NOMO-1 treated with dmso at 0.1 percent for 144 hours (cell line): ENCODE measurements around the gene ABTB2.

Source experiments
- DNase-seq: peaks from one replicate; lab custom pipeline; 2025; ENCODE audit not compliant: unreplicated experiment; lab: John Stamatoyannopoulos, UW

ABTB2 gene

GRCh38 chr11:34363363-34364084, 5.7 kb upstream of the ABTB2 start:
- no peak for DNase-seq

- DNase-seq = no peak
Measured at GRCh38 chr11:34360046-34360445, 2.2 kb upstream of the ABTB2 start.

GRCh38 chr11:34359548-34359891, 1.7 kb upstream of the ABTB2 start:
- DNase-seq = no peak

GRCh38 chr11:34358728-34359547, 1.1 kb upstream of the ABTB2 start:
- peak; percentile 71 for DNase-seq

GRCh38 chr11:34358258-34358727, 483 bp upstream of the ABTB2 start:
- DNase-seq = peak; percentile 62

- DNase-seq = no peak
Measured at GRCh38 chr11:34356913-34357700, 703 bp downstream of the ABTB2 start.

- DNase-seq = no peak
Measured at GRCh38 chr11:34356576-34356912, 1.3 kb downstream of the ABTB2 start.

- DNase-seq = no peak
Measured at GRCh38 chr11:34356130-34356529, 1.7 kb downstream of the ABTB2 start.

- no peak for DNase-seq
Measured at GRCh38 chr11:34355726-34356125, 2.1 kb downstream of the ABTB2 start.

- no peak for DNase-seq
Measured at GRCh38 chr11:34354782-34355181, 3.0 kb downstream of the ABTB2 start.

GRCh38 chr11:34353881-34354280, 3.9 kb downstream of the ABTB2 start:
- DNase-seq = no peak

- no peak for DNase-seq
Measured at GRCh38 chr11:34351687-34352469, 5.9 kb downstream of the ABTB2 start.

GRCh38 chr11:34351051-34351450, 6.8 kb downstream of the ABTB2 start:
- no peak for DNase-seq

GRCh38 chr11:34349882-34350281, 7.9 kb downstream of the ABTB2 start:
- no peak for DNase-seq

- DNase-seq = no peak
Measured at GRCh38 chr11:34348919-34349318, 8.9 kb downstream of the ABTB2 start.

GRCh38 chr11:34348096-34348495, 9.7 kb downstream of the ABTB2 start:
- DNase-seq = no peak

- no peak for DNase-seq
Measured at GRCh38 chr11:34346551-34346950, 11.3 kb downstream of the ABTB2 start.

GRCh38 chr11:34345991-34346480, 11.8 kb downstream of the ABTB2 start:
- DNase-seq = no peak

- no peak for DNase-seq
Measured at GRCh38 chr11:34345540-34345876, 12.3 kb downstream of the ABTB2 start.

GRCh38 chr11:34344768-34345539, 12.9 kb downstream of the ABTB2 start:
- DNase-seq = no peak
